NCI-H460 (cell line): ENCODE data around the gene TADA2B. TPM values are rescaled to one million over a fixed set of nuclear protein-coding genes. Genes with fewer than 3 reads are reported as not detected.

Experiments
- DNase-seq: peaks from one replicate; pipeline ENCODE4 v3.0.0-alpha.2; 2016; ENCODE audit warnings: low read depth; ENCODE audit errors: extremely low read depth
- polyA plus RNA-seq: library from polyadenylated mRNA; depleted of rRNA; stranded (reverse); fragments of >200 nt; gene quantifications from 2 replicates; pipeline ENCODE4 v1.2.3, GENCODE V29; 2014; cell fraction: nucleus; rRNA removed
- total RNA-seq: library from RNA; depleted of rRNA; stranded (reverse); fragments of >200 nt; shearing (Covaris generic); gene quantifications from 2 replicates; pipeline ENCODE4 v1.2.3, GENCODE V29; 2014; rRNA removed

TADA2B gene, protein sequence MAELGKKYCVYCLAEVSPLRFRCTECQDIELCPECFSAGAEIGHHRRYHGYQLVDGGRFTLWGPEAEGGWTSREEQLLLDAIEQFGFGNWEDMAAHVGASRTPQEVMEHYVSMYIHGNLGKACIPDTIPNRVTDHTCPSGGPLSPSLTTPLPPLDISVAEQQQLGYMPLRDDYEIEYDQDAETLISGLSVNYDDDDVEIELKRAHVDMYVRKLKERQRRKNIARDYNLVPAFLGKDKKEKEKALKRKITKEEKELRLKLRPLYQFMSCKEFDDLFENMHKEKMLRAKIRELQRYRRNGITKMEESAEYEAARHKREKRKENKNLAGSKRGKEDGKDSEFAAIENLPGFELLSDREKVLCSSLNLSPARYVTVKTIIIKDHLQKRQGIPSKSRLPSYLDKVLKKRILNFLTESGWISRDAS
- 4.6 and 5.8 TPM in 2 replicates for total RNA-seq
- 3.4 and 3.5 TPM in 2 replicates for polyA plus RNA-seq

DNA sequence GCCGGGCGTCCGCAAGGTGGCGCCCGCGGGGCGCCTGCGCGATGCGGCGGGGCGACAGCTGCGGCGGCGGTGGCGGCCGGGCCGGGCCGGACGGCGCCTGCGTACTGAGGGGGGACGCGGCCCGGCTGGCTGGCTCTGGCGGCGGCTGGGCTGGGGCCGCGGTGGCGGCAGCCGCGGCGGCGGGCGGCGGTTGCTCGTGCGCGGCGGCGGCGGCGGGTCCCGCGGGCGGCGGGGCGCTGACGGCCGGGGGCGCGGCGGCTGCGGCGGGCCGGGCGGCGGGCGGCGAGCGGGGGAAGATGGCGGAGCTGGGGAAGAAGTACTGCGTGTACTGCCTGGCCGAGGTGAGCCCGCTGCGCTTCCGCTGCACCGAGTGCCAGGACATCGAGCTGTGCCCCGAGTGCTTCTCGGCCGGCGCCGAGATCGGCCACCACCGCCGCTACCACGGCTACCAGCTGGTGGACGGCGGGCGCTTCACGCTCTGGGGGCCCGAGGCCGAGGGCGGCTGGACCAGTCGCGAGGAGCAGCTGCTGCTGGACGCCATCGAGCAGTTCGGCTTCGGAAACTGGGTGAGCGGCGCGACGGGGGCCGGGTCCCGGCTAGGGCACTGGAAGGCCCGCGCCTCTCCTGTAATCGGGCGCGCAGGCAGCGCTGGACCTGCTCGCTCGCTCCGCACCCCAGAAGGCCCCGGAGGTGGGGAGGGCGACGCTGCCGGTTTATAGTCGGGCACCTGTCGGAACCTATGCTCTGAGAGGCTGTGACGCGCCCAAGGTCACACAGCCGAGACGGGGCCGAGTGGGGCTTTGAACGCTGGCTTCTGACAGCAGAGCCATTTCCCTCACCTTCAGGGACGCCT, at the start of gene TADA2B:
TSS of gene TADA2B (plus strand) at position 89 of the 853 bp plus-strand sequence. CDS start at position 297, 208 bp downstream.
- DNase-seq: no peak

DNA sequence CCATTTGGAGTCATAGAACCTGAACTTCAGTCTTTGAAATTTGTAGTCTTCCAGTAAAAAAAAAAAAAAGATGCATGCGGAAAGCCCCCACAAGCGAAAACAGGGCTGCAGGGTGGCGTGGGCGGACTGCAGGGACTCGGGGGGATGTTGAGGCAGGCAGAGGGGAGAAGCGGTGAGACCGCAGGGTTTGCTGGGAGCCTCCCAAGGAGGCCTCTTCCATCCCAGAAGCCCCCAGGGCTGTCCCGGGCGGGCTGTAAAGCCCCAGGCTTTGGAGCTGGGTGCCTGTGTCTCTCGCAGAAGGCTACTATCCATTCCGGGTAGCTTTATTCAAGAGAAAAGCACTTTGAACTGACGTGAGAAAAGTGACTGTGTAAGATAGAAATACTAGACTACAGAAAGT, 46.7 kb upstream of the TADA2B start:
- no peak for DNase-seq

DNA sequence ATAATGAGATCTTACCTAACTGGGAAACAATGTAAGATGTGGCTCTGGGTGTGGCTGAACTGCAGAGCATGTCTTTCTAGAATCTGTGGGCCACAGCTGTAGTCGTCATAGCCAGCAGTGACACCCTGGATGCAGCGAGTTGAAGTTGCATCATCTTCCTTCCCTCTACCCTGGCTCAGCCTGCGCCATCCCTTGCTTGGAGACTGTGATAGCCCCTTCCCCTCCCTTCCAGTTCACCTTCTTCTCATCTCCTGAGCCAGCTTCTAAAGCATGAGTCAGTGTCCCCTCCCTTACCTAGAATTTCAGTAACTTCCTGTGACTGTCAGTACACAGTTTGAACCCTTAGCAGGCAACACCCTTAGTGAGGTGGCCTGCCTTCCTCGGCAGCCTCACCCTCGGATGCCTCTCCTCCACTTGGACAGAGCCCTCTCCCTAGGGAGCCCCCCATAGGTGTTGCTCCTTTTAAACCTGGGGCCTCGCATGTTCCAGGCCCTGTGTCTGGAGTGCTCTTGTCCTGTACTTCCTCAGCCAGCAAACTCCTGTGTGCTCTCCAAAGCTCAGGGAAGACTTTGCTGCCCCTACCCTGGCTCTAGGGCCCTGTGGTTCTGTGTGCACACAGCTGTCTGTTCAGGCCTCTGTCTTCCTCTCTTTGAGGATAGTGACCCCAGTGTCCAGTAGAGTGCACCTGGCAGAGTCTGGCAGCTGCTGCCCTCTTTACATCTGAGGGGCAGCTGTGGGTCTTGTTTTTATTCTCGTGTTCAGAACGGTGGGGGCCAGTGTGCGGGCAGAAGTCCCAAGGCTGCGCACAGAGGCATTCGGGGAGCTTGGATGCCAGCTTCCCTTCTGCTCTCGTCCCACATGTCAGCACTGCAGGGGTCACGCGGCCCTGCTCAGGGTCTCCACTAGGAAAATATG, 43.7 kb upstream of the TADA2B start:
- DNase-seq: no peak

DNA sequence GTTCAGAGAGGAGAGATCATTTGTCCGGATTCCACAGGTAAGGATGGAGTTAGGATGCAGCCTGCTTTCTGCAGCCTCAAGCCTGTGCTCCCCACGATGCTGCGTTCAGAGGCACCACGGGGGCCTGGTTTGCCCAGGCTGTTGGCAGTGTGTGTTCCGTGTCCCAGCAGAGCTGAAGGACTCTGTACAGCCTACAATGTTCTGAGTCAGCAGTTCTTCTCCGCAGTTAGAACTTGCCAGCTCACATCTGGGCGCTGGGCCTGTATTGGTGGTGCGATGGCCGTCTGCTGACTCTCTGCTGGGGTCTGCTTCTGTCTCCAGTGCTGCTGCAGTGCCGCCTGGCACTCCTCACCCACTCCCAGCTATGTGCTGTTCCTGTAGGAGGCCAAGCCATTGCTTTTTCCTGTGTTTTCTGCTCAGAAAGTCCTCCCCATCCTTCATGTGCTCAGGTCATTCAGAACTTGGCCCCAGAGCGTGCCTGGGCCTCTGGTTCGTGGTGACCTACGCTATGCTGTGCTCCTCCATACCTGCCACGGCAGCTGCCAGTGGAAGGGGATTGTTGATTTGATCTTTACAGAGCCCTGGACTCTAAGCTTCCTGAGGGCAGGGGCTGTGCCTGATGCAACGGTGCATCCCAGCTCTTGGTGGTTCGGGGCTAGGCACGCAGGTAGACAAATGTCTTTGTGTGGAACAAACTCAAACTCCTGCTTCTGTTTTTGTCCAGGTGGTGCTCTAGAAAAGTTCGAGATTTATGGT, 42.6 kb upstream of the TADA2B start:
- no peak for DNase-seq

DNA sequence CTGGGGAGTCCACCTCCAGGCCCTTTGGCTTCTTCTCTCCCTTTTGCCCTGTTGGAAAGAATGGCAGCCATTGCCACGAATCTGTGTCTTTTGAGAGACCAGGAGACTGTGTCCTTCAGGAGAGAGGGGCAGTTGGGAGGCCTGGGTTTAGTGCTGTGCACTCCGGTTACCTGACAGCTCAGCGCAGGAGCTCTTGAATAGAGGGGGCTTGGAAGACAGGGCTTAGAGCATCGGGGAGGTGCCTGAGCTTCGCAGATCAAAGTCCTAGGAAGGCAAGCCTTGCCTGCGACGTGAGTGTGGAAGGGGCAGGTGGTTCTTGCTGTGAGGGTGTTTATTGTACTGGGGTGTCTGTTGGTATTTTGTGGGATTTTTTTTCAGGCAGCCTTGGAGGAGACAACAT, 41.9 kb upstream of the TADA2B start:
- DNase-seq: no peak

DNA sequence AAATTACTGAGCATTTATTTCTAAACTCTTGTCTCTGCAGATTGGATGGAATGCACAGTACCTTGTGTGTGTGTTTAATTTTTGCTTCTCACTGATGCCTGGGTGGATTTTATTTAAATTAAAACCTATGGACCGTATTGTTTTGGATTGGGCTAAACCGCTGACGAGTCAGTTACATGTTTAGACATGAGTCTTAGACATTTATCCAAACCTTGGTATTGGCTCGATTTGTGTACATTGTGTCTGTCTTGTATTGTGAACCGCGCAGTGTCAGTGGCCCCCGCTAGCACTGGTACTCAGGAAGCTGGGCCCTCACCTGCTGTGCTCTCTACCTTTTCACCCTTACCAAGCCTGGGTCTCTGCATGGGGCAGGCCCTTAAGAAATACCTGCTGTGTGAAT, 40.8 kb upstream of the TADA2B start:
- no peak for DNase-seq

DNA sequence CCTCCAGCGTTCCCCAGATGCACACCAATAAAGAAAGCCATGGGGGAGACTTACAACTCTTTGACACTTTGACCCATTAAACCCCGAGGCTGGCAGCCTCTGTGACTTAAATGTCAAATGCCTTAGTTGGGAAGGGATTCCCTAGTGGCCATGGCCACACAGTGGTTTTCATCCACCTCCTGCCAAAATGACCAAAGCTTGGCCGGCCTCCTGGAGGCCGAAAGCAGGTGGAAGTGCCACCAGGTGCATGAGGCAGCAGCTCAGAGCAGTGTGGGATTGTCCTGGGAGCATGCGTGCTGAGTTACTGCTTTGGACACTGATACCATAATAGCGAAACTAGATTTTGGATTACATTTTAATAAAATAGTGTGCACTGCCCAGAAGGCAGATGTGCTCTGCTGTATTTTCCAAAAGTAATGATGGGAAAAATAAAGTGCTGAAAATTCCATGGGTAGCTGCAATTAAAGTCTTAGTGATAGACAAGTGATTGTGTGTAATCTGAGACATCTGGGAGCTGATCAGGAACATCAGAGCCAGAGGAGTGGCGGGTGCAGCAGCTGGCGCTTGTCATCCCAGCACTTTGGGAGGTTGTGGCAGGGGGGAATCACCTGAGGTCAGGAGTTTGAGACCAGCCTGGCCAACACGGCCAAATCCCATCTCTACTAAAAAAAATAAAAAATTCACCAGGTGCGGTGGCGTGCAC, 39.8 kb upstream of the TADA2B start:
- DNase-seq: no peak

DNA sequence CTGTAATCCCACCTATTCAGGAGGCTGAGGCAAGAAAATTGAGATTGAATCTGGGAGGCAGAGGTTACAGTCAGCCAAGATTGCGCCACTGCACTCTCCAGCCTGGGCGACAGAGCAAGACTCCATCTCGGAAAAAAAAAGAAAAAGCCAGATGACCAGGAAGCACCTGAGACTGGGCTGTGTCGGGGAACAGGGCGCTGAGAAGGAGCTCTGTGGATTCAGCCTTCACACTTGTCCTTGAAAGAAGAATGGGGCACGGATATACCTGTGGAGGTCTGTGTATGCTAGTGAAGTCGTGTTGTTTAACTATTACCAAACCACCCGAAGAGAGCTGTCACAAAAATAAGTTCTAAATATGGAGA, 39.3 kb upstream of the TADA2B start:
- no peak for DNase-seq

DNA sequence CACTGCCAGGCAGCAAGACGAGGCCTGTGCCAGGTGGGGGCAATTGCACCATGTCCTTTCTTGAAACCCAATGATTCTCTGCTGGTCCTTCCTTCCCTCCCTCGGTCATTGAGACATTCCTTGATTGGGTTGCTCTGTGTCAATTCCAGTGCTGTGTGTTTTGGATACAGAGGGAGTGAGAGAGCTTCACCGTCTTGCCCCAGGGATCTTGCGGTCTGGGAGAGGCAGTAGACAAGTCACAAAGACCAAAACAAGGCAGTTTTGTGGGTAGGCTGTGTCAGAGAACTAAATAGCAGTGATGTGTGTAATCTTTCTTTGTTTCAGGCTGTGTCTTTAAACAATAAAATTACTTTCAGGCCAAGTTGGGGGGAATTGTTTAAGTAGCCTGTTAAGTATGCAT, 38.8 kb upstream of the TADA2B start:
- DNase-seq: no peak

DNA sequence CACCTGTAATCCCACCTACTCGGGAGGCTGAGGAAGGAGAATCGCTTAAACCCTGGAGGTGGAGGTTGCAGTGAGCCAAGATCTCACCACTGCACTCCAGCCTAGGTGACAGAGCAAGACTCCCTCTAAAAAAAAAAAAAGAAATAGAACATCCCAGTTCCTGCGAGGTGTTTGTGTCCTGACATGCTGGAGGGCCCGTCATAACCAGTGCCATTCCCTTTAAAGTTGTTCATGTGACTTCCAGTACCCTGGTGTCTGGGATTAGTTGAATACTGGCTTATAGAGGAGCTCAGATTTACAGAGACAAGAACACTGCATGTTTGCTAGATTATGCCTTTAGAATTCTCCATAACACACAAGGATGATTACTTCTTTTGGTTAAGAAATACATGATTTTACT, 37.6 kb upstream of the TADA2B start:
- no peak for DNase-seq

DNA sequence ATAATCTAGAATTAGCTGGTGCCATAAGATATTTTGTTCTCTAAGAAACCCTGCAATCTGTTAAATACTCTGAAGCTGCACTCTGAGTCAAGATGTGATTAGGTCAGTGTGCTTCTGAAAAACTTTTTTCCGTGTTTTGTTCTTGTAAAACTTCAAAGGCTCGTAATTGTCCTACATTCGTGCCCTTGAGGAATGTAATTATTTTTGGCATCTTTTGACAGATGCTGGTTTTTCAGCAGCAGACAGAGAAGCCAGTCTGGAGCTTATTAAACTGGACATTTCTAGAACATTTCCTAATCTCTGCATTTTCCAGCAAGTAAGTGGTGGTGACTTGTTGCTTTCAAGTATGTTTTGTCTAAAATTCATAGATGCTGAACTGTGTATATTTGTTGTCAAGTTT, 36.8 kb upstream of the TADA2B start:
- no peak for DNase-seq

DNA sequence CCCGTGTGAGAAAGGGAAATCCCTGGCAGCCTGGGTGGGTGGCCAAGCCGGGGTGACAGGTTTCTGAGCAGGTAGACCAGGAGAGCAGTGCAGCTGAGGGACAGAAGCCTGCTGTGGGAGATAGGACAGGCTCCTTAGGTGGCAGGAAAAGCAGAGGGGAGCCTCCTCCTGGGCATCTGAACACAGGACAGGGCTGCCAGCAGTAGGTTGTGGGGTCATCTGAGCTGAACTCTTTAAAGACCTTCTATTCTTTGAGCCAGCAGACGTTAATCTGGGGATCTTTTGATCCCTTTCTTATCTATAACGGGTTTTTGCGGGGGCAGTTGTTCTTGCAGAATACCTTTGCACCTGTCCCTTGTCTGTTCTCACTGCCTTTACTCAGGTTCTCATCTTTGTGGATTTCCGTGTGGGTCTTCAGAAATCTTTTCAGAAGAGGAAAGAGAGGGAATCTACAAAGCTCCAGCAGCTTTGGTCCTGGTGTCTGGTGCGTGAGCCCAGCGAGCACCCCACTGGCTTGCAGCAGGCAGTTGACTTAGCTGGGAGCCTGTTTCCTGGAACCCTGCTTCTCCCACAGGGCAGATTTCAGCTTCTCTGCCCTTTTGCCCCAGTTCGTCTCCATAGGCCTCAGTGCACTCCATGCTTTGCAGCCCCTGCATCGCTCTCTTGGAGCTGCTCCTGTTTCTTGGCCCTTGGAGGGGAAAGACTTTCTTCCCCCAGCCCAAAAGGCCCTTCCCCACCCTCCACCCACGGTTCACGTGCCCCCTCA, 35.8 kb upstream of the TADA2B start:
- no peak for DNase-seq

DNA sequence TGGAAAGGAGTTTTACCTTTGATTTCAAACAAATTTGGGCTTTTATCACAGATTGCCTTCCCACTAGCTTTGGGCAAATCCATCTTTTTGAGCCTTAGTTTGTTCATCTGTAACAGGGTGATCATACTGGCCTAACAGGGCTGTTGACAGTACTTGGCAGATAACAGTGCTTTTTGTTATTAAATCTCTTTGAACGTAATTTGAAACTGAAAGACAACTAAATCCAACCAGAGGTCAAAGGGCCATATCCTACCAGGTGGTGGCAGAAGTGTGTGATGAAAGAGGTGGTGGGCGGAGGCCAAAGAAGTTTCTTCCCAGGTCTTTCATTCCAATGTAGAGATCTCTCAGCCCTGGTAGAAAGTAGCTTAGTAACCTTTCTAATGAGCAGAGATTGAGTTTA, 35.2 kb upstream of the TADA2B start:
- DNase-seq: no peak

DNA sequence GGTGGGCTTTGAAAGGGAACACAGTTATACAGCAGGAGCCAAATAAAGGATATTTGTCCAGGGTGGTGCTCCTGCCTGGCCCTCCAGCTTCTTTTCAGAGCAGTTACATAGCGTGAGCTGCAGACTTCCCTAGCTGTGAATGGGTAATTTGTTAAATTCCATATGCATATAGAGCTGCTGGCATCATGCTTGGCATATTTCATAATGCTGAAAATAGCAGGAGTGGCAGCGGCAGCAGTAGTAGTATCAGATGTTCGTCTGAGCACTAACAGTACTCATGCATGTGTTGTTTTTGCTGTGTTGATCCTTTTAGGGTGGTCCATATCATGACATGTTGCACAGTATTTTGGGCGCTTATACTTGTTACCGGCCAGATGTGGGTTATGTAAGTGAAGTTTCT, 33.6 kb upstream of the TADA2B start:
- DNase-seq: no peak

DNA sequence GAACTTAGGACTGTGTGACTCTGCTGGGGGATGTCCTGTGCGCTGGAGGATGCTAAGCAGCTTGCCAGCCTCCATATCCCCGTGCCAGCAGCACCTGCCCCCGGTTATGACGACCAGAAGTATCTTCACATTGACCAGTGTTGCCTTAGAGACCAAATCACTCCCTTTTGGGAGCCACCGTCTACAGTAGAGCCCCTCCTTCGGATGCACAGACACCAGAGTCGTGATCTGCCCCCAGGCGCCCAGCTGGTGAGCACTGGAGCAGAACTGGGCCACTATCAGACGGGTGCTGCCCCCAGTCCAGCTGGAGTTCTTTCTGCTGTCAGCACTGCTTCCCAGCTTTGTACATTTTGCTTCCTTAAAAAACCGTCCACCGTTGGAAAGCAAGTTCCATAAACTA, 30.0 kb upstream of the TADA2B start:
- no peak for DNase-seq

DNA sequence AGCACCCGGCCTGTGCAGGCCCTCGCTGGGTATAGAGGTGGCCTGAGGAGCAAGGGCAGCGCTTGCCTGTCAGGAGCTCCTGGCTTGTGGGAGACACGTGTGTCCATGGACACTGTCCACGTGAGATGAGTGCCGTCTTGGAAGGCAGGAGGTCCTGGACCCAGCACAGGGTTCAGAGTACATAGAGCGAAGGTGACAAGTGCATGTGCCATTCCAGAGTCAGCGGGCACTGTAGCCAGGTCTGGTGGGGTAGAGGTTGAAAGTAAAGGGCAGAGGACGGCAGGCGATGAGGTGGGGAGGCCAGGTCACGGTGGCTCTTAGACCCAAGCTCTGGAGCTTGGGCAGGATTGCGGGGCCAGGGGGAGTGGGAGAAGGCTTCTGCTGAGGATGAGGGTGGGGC, 28.4 kb upstream of the TADA2B start:
- no peak for DNase-seq

DNA sequence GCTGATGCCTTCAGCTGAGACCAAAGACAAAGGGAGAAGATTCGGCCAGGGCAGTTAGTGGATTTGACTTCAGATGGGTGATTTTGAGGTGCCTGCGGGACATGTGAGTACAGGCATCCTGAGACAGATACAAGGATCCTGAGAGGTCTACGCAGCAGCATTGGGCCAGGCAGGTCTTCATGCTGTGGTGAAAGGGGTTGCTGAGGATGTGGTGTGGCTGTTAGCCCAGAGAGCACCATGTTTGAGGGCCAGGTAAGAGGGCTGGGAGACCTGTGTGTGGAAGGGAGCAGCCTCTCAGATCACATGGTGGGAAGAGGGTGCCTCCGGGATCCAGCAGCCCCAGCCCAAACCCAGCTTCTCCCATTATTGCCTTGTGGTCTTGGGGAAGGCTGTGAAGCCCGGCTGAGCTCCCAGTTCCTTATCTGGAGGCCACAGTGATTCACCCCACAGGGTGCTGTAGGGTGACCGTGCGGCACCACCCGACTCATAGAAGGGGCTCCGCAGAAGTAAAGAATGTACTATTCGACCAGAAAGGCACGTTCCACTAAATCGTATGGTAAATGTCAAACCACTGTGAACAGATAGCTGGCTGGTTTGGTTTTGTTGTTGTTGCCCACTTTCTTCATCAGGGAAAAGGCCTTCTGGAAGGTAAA, 27.7 kb upstream of the TADA2B start:
- DNase-seq: no peak

DNA sequence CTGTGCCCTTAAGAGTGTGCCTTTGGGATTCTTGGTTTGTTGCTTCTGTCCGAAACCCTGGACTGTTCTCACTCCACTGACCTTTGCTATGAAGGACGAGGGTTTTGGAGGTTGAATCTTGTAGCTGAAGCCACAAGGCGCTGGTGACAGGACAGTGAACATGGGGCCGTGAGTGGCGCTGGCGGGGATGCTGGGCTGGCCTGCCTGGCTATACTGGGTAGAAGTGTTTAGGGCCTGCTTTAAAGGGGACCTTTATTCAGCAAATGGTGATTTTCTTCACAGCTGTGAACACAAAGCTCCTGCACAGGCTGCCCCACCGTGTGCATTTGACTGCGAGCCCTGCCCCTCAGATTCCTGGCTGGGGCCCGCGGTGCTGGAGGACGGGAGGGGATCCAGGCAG, 27.1 kb upstream of the TADA2B start:
- DNase-seq: no peak
